Loucy (cell line): Measurements from ENCODE around the gene PLN.

Experiments
- EZH2phosphoT487 ChIP-seq: fragments of 200-600 bp; IDR thresholded peaks from 2 replicates; pipeline ENCODE4 v1.6.1; 2018; ENCODE audit warnings: antibody characterized with exemption, mild to moderate bottlenecking, moderate library complexity, borderline replicate concordance
- TF ChIP-seq, protein P1 (sequence below): fragments of 200-600 bp; sonication (generic); conservative IDR thresholded peaks from 2 replicates; pipeline ENCODE4 v1.5.1; 2014; ENCODE audit warnings: mild to moderate bottlenecking, antibody characterized with exemption, low read length

DNA sequence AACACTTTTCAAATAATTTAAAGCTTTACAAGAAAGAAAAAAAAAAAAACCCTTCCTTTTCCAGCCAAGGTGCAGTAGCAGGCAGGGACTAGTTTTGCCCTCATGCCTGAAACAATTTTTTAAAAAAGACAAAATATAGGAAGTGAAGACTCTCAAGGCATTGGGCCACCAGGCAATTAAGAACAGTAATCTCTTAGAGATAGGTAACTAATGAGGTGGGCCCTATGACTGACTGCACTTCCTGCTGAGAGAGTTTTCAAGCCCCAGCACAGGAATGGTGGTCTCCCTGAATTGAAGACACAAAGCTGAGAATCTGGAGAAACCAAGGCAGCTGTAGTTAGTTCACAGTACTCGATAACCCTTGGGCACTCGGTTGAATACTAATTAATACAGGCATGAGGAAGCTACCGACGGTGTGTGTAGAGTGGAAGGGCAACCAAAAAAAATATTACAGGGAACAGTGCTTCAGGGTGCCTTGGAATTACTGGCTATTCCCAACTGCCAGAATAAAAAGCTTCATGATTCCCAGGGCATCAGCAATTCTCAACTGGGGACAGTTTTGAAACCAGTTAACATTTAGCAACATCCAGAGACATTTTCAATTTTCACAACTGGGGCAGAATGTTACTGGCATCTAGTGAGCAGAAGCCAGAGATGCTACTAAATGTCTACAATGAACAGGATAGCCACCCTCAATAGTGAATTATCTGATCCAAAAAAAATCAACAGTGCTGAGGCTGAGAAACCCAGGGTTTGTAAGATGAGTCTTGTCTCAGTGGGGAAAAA, 36.0 kb upstream of the PLN start:
- TF ChIP-seq, protein P1, sequence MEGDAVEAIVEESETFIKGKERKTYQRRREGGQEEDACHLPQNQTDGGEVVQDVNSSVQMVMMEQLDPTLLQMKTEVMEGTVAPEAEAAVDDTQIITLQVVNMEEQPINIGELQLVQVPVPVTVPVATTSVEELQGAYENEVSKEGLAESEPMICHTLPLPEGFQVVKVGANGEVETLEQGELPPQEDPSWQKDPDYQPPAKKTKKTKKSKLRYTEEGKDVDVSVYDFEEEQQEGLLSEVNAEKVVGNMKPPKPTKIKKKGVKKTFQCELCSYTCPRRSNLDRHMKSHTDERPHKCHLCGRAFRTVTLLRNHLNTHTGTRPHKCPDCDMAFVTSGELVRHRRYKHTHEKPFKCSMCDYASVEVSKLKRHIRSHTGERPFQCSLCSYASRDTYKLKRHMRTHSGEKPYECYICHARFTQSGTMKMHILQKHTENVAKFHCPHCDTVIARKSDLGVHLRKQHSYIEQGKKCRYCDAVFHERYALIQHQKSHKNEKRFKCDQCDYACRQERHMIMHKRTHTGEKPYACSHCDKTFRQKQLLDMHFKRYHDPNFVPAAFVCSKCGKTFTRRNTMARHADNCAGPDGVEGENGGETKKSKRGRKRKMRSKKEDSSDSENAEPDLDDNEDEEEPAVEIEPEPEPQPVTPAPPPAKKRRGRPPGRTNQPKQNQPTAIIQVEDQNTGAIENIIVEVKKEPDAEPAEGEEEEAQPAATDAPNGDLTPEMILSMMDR: no peak
- no peak for TF ChIP-seq EZH2phosphoT487
